Bronchial epithelial cell (primary cell): ENCODE measurements around the gene ST3GAL4. TPM values are rescaled to one million over a fixed set of nuclear protein-coding genes. Genes with fewer than 3 reads are reported as not detected.

Source experiments
- DNase-seq: peaks from one replicate; pipeline ENCODE4 v3.0.0-alpha.2; 2010; ENCODE audit warnings: low read depth
- FAIRE-seq: peaks from 2 replicates; lab custom pipeline; 2011; peaks lifted over from hg19 to GRCh38; lab: Jason Lieb, UNC
- H3K27me3 ChIP-seq: 2 replicates; pipeline ENCODE4 v1.5.1; 2011; ENCODE audit warnings: low read length; ENCODE audit not compliant: control insufficient read depth, insufficient read depth
- H3K36me3 ChIP-seq: 2 replicates; pipeline ENCODE4 v1.5.1; 2011; ENCODE audit warnings: low read length; ENCODE audit not compliant: control insufficient read depth, insufficient read depth
- H3K4me3 ChIP-seq: 2 replicates; pipeline ENCODE4 v1.5.1; 2011; ENCODE audit warnings: mild to moderate bottlenecking, low read depth, low read length, control low read depth
- total RNA-seq: library from RNA; depleted of rRNA; stranded (reverse); fragments of >200 nt; gene quantifications from 2 replicates; pipeline ENCODE4 v1.2.1, GENCODE V29; 2014
- TF ChIP-seq, protein P1 (sequence below): IDR thresholded peaks from 2 replicates; pipeline ENCODE4 v1.5.1; 2011; ENCODE audit warnings: mild to moderate bottlenecking, moderate library complexity, low read length, control low read depth, inconsistent platforms; ENCODE audit not compliant: insufficient read depth, severe bottlenecking

ST3GAL4 gene
- total RNA-seq, 1 donor from 2014 or later, result 12.4 TPM

DNA sequence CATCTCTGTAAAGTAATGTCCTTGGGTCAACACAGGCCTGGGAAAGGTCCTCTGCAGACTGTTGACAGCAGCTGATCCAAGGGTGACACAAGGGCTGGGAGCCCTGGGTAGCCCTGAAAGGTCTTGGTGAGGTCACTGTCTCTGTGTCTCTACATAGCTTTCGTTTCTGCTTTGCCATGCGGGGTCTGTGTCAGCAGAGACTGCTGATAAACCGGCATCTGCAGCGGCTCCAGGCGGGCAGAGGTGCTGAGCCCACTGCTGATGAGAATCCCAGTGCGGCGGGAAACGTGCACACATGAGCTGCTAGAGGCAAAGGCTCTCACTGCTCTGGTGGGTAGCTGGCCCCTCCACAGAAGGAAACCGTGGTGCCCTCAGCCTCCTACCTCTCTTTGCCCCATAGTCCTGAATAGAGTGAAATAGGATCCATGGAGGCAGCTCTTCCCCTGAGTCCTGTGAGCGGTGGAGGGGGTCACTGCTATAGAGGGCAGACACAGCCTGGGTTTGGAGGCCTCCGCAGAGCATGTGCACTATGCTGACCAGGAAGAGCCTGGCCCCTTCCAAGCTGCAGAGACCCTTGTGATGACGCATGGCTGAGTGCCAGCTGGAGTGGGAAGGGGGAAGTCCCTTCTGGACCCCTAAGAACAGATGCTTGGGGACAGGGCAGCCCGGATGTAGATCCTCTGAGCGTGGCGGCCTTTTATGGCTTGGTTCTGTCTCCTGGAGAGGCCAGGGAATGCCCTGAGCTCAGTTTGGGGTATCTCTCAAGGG lies 17.8 kb upstream of the ST3GAL4 start:
- Histone ChIP-seq H3K36me3 (no peaks in the 10 kb centered on the region), H3K27me3 (no peaks in the 10 kb centered on the region), H3K4me3 (no peak overlapping the region)
- TF ChIP-seq, protein P1, sequence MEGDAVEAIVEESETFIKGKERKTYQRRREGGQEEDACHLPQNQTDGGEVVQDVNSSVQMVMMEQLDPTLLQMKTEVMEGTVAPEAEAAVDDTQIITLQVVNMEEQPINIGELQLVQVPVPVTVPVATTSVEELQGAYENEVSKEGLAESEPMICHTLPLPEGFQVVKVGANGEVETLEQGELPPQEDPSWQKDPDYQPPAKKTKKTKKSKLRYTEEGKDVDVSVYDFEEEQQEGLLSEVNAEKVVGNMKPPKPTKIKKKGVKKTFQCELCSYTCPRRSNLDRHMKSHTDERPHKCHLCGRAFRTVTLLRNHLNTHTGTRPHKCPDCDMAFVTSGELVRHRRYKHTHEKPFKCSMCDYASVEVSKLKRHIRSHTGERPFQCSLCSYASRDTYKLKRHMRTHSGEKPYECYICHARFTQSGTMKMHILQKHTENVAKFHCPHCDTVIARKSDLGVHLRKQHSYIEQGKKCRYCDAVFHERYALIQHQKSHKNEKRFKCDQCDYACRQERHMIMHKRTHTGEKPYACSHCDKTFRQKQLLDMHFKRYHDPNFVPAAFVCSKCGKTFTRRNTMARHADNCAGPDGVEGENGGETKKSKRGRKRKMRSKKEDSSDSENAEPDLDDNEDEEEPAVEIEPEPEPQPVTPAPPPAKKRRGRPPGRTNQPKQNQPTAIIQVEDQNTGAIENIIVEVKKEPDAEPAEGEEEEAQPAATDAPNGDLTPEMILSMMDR, result no peak
- DNase-seq, result no peak
- no peak for FAIRE-seq

DNA sequence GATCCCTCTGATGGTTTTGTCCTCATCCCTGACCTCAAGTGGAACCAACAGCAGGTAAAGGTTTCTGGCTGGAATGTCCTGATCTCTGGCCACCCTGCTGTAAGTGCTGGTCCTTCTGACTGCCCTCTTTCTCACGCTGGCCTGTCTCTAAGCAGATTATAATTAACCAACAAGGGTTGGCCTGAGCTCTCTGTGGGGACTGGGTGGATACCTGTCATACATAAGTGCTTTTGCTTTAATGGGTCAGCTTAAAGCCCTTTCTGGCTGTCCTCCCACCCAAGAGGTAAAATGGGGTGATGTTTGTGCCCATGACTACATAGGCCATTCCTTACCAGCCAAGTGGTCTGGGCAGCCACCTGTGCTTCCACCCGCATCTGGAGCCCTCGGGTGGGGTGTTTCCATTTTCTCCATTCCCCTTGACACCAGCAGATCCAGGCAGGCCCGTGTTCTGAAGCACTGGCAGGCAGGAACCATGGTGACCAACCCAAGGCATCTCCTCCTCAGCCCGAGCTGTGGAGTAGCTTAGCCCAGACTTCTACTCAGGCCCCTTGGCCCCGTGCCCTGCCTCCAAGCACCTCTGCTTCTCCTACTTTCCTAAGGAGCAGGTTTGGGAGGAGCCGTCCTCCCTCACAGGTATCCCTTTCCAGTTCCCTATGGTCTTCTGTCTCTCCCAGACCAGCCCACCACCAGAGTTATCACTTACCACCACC lies 17.0 kb upstream of the ST3GAL4 start:
- no peak for DNase-seq
- FAIRE-seq, result no peak
- TF ChIP-seq, protein P1, result no peak

DNA sequence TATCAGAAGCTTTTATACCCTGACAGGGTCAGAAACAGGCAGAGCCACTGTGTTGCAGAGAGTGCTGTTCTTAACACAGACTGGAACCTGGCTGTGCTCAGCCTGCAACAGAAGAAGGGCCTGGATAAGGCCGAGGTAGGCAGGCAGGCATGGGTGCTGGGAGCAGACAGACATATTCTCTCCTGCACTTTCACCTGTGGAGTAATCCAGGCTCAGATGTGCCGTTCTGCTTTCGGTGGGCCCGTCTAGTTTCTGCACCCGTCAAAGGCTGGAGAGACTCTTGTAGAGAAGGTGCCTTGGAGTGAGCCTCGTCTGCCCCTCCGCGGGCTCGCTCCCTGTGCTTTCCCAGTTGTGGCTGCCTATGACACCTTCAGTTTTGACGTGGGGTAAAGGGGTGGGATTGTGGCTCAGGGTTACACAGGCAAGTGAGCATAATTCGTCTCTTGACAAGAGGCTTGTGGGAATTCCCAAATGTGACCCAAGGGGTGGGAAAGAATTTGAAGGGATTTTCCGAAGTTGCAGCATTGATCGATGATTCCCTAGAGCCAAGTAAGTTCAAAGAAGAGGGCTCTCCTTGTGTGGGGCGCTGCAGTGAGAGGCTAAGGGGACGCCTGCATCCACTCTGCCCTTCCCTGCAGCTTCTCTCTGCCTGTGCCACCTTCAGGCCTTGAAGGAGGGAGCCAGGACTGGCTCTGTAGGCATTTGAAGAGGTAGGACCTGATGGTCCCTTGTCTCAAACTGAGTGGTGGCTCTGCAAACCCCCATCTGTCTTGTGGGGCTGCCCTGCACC lies 16.2 kb upstream of the ST3GAL4 start:
- no peak overlapping the region for H3K4me3 ChIP-seq
- no peaks in the 10 kb centered on the region for H3K27me3 ChIP-seq
- DNase-seq (no peak), FAIRE-seq (no peak)
- TF ChIP-seq, protein P1, result no peak
- H3K36me3 ChIP-seq, result peaks cover 2% of the 10 kb centered on the region

More for the DNA sequence above, 17.0 kb upstream of the ST3GAL4 start:
- Histone ChIP-seq H3K36me3 (peaks cover 2% of the 10 kb centered on the region), H3K4me3 (no peak overlapping the region), H3K27me3 (no peaks in the 10 kb centered on the region)

DNA sequence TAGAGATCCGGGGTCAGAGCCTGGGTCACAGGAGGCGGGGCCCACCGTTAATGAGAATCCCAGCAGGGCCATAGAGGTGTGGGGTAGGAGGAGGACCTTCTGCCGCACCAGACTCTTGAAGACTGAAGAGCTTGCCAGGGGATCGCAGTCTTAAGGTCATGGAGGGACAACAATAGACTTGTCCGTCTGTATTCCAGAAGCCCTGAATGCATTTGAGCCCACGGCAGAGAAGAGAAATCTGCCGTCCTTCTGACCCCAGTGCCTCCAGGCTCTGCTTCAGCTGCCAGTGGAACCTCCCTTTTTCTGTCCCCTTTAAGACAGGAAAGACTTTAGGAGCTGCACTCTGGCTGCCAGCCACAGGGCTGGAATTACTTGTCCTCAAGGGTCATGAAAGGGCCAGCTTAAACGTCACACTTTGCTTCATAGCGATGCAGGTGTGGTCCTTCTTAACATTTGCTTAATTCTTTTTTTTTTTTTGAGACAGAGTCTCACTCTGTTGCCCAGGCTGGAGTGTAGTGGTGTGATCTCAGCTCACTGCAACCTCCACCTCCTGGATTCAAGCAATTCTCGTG lies 15.5 kb upstream of the ST3GAL4 start:
- no peak overlapping the region for H3K4me3 ChIP-seq
- no peaks in the 10 kb centered on the region for H3K27me3 ChIP-seq
- TF ChIP-seq, protein P1, result no peak
- FAIRE-seq (no peak), DNase-seq (no peak)
- H3K36me3 ChIP-seq, result peaks cover 2% of the 10 kb centered on the region

DNA sequence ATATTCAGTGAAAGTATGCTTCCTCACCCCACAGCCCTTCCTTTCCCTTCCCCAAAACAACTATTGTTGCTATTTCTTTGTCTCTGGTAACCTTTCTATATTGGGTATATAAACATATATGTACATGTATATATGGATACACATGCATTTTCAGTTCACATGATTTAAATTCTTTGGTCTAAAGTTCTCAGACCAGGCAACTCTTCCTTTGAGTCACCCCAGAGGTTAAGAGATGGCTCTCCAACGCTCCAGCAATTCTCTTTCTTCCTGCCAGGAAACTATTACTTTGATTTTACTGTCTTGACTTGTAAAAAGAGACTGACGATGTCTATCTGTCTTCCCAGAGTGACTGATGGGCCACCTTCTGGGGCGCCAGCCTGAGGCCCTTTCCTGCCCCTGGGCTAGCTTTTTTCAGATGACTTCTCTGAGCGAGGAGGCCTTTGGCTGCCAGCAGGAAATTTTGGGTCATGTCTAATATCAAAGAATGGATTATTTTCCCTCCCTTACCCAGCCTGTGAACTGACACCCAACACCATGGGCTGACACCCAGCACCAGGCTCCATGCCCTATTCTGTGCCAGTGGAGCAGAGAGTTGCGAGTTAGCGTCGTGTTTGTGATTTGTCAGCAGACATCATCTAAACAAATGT lies 14.4 kb upstream of the ST3GAL4 start:
- Histone ChIP-seq H3K36me3 (peaks cover 2% of the 10 kb centered on the region), H3K27me3 (no peaks in the 10 kb centered on the region), H3K4me3 (no peak overlapping the region)
- TF ChIP-seq, protein P1, result no peak
- FAIRE-seq (no peak), DNase-seq (no peak)
